H1 (cell line): ENCODE results near the gene PREX1. TPM values are rescaled to one million over a fixed set of nuclear protein-coding genes. Genes with fewer than 3 reads are reported as not detected.

Source experiments
- CTCF ChIA-PET: fragments of 300-600 bp; sonication (Branson Sonifier 250); formaldehyde crosslinking; loops from one replicate; lab custom pipeline; 2021; ENCODE audit not compliant: partially characterized antibody; lab: Charles Lee
- POLR2A ChIA-PET: fragments of 300-600 bp; sonication (Branson Sonifier 250); formaldehyde crosslinking; loops from one replicate; lab custom pipeline; 2021; ENCODE audit warnings: inconsistent platforms; ENCODE audit not compliant: partially characterized antibody; lab: Charles Lee
- DNase-seq, 2 experiments: peaks; one replicate each; pipeline versions ENCODE4 v3.0.0 to v3.0.0-alpha.2; 2010 to 2022; ENCODE audit warnings: low spot score in 2 of 2, low read depth in 1 of 2, mixed read lengths in 1 of 2
- FAIRE-seq: peaks from 2 replicates; lab custom pipeline; 2011; peaks lifted over from hg19 to GRCh38; lab: Jason Lieb, UNC
- H2AFZ ChIP-seq: 2 replicates; pipeline ENCODE4 v1.8.1; 2012; ENCODE audit warnings: low read length, inconsistent platforms
- H2AK5ac ChIP-seq: 2 replicates; pipeline ENCODE4 v1.6.1; 2013; ENCODE audit warnings: low read depth, low read length
- H2BK120ac ChIP-seq: replicated peaks from 2 replicates; pipeline ENCODE3; 2013; ENCODE audit warnings: low read depth, low read length, inconsistent platforms
- H2BK12ac ChIP-seq: 2 replicates; pipeline ENCODE4 v1.6.1; 2013; ENCODE audit warnings: low read depth, low read length
- H2BK15ac ChIP-seq: 2 replicates; pipeline ENCODE4 v1.6.1; 2013; ENCODE audit warnings: low read length
- H2BK20ac ChIP-seq: 2 replicates; pipeline ENCODE4 v1.6.1; 2013; ENCODE audit warnings: low read length
- H2BK5ac ChIP-seq: 2 replicates; pipeline ENCODE4 v1.6.1; 2013; ENCODE audit warnings: low read depth, low read length
- H3K14ac ChIP-seq: 2 replicates; pipeline ENCODE4 v1.6.1; 2013; ENCODE audit warnings: inconsistent platforms; ENCODE audit not compliant: insufficient read length
- H3K18ac ChIP-seq: 2 replicates; pipeline ENCODE4 v1.6.1; 2013; ENCODE audit warnings: low read length; ENCODE audit errors: extremely low read depth
- H3K23ac ChIP-seq: 2 replicates; pipeline ENCODE4 v1.6.1; 2013; ENCODE audit warnings: inconsistent platforms; ENCODE audit not compliant: insufficient read length
- H3K23me2 ChIP-seq: 2 replicates; pipeline ENCODE4 v1.6.1; 2013; ENCODE audit warnings: low read depth, low read length
- H3K27ac ChIP-seq: 2 replicates; pipeline ENCODE4 v1.6.1; 2011; ENCODE audit warnings: low read depth, low read length, inconsistent platforms
- H3K27me3 ChIP-seq, 4 experiments: replicated peaks in 1 of 4; 1 replicate in 1 of 4; 2 replicates in 3 of 4; pipeline versions ENCODE4 v1.6.1 to v1.8.1; 2011 to 2013; ENCODE audit warnings: low read length in 3 of 4, mild to moderate bottlenecking in 3 of 4, inconsistent platforms in 2 of 4, mixed read lengths in 2 of 4, moderate library complexity in 1 of 4; ENCODE audit not compliant: control insufficient read depth in 3 of 4, insufficient read depth in 3 of 4; ENCODE audit errors: extremely low read depth in 1 of 4
- H3K36me3 ChIP-seq, 4 experiments: 2 replicates each; pipeline versions ENCODE4 v1.6.1 to v1.8.1; 2011 to 2013; ENCODE audit warnings: mild to moderate bottlenecking in 4 of 4, low read length in 3 of 4, moderate library complexity in 2 of 4, control low read depth in 1 of 4, inconsistent platforms in 1 of 4; ENCODE audit not compliant: insufficient read depth in 4 of 4, control insufficient read depth in 2 of 4
- H3K4ac ChIP-seq: replicated peaks from 2 replicates; pipeline ENCODE3; 2013; ENCODE audit warnings: low read length, low read depth, mixed read lengths, inconsistent platforms; ENCODE audit not compliant: insufficient read length
- H3K4me1 ChIP-seq, 4 experiments: replicated peaks in 1 of 4; 1 replicate in 1 of 4; 2 replicates in 3 of 4; pipeline versions ENCODE4 v1.6.1 to v1.8.1; 2011 to 2013; ENCODE audit warnings: low read length in 3 of 4, inconsistent platforms in 2 of 4, mixed read lengths in 1 of 4; ENCODE audit not compliant: insufficient read depth in 4 of 4, control insufficient read depth in 3 of 4
- H3K4me2 ChIP-seq, 2 experiments: 2 replicates each; pipeline versions ENCODE4 v1.6.1 to v1.8.1; 2011 to 2013; ENCODE audit warnings: low read depth in 2 of 2, low read length in 2 of 2, control low read depth in 1 of 2, inconsistent platforms in 1 of 2, mild to moderate bottlenecking in 1 of 2; ENCODE audit not compliant: insufficient read depth in 1 of 2
- H3K4me3 ChIP-seq, 4 experiments: fragments of 200-600, 300-600 bp in 1 of 4; sonication (generic), shearing (Covaris generic), sonication (Bioruptor Twin) in 1 of 4; 2 replicates each; pipeline versions ENCODE4 v1.5.1 to v1.8.1; 2011 to 2016; ENCODE audit warnings: low read length in 4 of 4, low read depth in 3 of 4, control low read depth in 2 of 4, inconsistent platforms in 2 of 4, mild to moderate bottlenecking in 2 of 4, mixed read lengths in 1 of 4, moderate library complexity in 1 of 4; ENCODE audit not compliant: insufficient read depth in 2 of 4; ENCODE audit errors: extremely low read depth in 1 of 4
- H3K56ac ChIP-seq: replicated peaks from 2 replicates; pipeline ENCODE3; 2013; ENCODE audit warnings: low read depth, mild to moderate bottlenecking, mixed read lengths, low read length, inconsistent platforms; ENCODE audit not compliant: insufficient read length
- H3K79me1 ChIP-seq: 2 replicates; pipeline ENCODE4 v1.6.1; 2013; ENCODE audit warnings: low read depth, low read length, control low read depth
- H3K79me2 ChIP-seq, 2 experiments: 2 replicates each; pipeline versions ENCODE4 v1.6.1 to v1.8.1; 2012 to 2013; ENCODE audit warnings: low read length in 2 of 2, mild to moderate bottlenecking in 2 of 2, inconsistent platforms in 1 of 2; ENCODE audit not compliant: insufficient read depth in 2 of 2, control insufficient read depth in 1 of 2
- H3K9ac ChIP-seq, 4 experiments: replicated peaks in 1 of 4; 1 replicate in 1 of 4; 2 replicates in 3 of 4; pipeline versions ENCODE4 v1.6.1 to v1.8.1; 2011 to 2013; ENCODE audit warnings: low read depth in 3 of 4, low read length in 3 of 4, control low read depth in 2 of 4, mild to moderate bottlenecking in 2 of 4, moderate library complexity in 2 of 4, inconsistent platforms in 1 of 4; ENCODE audit errors: extremely low read depth in 1 of 4
- H3K9me3 ChIP-seq, 2 experiments: 2 replicates each; pipeline versions ENCODE4 v1.6.1 to v1.8.1; 2012 to 2013; ENCODE audit warnings: mild to moderate bottlenecking in 2 of 2, moderate library complexity in 2 of 2, control low read depth in 1 of 2, inconsistent platforms in 1 of 2, low read depth in 1 of 2, low read length in 1 of 2, mixed read lengths in 1 of 2; ENCODE audit not compliant: insufficient read depth in 2 of 2
- H4K20me1 ChIP-seq, 2 experiments: replicated peaks in 1 of 2; 2 replicates each; pipeline versions ENCODE3 to v1.8.1; 2011 to 2013; ENCODE audit warnings: inconsistent platforms in 2 of 2, low read length in 2 of 2, mild to moderate bottlenecking in 1 of 2; ENCODE audit not compliant: insufficient read depth in 2 of 2, control insufficient read depth in 1 of 2
- H4K5ac ChIP-seq: 2 replicates; pipeline ENCODE4 v1.6.1; 2013; ENCODE audit warnings: low read length, low read depth, mixed read lengths, inconsistent platforms; ENCODE audit not compliant: insufficient read length
- H4K8ac ChIP-seq: 2 replicates; pipeline ENCODE4 v1.8.0; 2013; ENCODE audit warnings: mild to moderate bottlenecking, moderate library complexity, low read length, inconsistent platforms; ENCODE audit not compliant: insufficient read depth; ENCODE audit errors: extremely low read depth
- H4K91ac ChIP-seq: replicated peaks from 2 replicates; pipeline ENCODE3; 2013; ENCODE audit warnings: low read length, mixed read lengths, inconsistent platforms; ENCODE audit not compliant: insufficient read length
- BACH1 ChIP-seq: IDR thresholded peaks from 2 replicates; pipeline ENCODE4 v1.6.1; 2012; ENCODE audit warnings: low read length, improper control_type of control experiment
- BRCA1 ChIP-seq: IDR thresholded peaks from 2 replicates; pipeline ENCODE4 v1.6.1; 2012; ENCODE audit warnings: low read depth, low read length, improper control_type of control experiment
- CHD1 ChIP-seq: IDR thresholded peaks from 2 replicates; pipeline ENCODE4 v1.6.1; 2012; ENCODE audit warnings: low read depth, low read length, improper control_type of control experiment
- CREB1 ChIP-seq: IDR thresholded peaks from 2 replicates; pipeline ENCODE4 v1.6.1; 2012; ENCODE audit warnings: inconsistent platforms
- GABPA ChIP-seq: IDR thresholded peaks from 2 replicates; pipeline ENCODE4 v1.6.1; 2011; ENCODE audit warnings: mild to moderate bottlenecking, low read length, moderate library complexity, borderline replicate concordance; ENCODE audit not compliant: insufficient read depth
- POLR2AphosphoS5 ChIP-seq: IDR thresholded peaks from 2 replicates; pipeline ENCODE4 v1.6.1; 2011; ENCODE audit warnings: low read depth, low read length
- POU5F1 ChIP-seq: IDR thresholded peaks from 2 replicates; pipeline ENCODE4 v1.6.1; 2011; ENCODE audit warnings: low read depth, mild to moderate bottlenecking, low read length, moderate library complexity
- RFX5 ChIP-seq: IDR thresholded peaks from 2 replicates; pipeline ENCODE4 v1.6.1; 2011; ENCODE audit warnings: low read depth, low read length, improper control_type of control experiment, borderline replicate concordance
- RNF2 ChIP-seq: fragments of 200-900, 300-1000 bp; sonication (generic); IDR thresholded peaks from 2 replicates; pipeline ENCODE4 v1.7.1; 2016; ENCODE audit warnings: borderline replicate concordance, low read depth, mild to moderate bottlenecking, antibody characterized with exemption, low read length; ENCODE audit not compliant: poor library complexity, severe bottlenecking; ENCODE audit errors: missing control alignments
- SIN3A ChIP-seq, 2 experiments: IDR thresholded peaks in 1 of 2; conservative IDR thresholded peaks in 1 of 2; 2 replicates each; pipeline ENCODE4 v1.6.1; 2011 to 2012; ENCODE audit warnings: low read length in 2 of 2, improper control_type of control experiment in 1 of 2, low read depth in 1 of 2, mild to moderate bottlenecking in 1 of 2
- SIRT6 ChIP-seq: IDR thresholded peaks from one replicate; pipeline ENCODE4 v1.7.1; 2012; ENCODE audit warnings: low read length, inconsistent platforms
- TBP ChIP-seq: IDR thresholded peaks from 2 replicates; pipeline ENCODE4 v1.6.1; 2011; ENCODE audit warnings: low read depth, low read length, improper control_type of control experiment
- USF2 ChIP-seq: IDR thresholded peaks from 2 replicates; pipeline ENCODE4 v1.6.1; 2011; ENCODE audit warnings: low read length, improper control_type of control experiment
- WGBS, 2 experiments: shearing (Covaris generic) in 1 of 2; methylation state at CpG; one replicate each; pipeline versions ENCODE4 v1.1.6 to v1.1.7; 2013 to 2015; ENCODE audit warnings: low lambda C conversion rate in 2 of 2, mixed read lengths in 2 of 2, inconsistent platforms in 1 of 2, low coverage in 1 of 2, missing lambda C conversion rate in 1 of 2; ENCODE audit not compliant: insufficient replicate concordance in 2 of 2, insufficient coverage in 1 of 2, insufficient read length in 1 of 2; ENCODE audit errors: extremely low coverage in 1 of 2, missing lambda C conversion rate in 1 of 2; 5-methylcytosine and 5-hydroxymethylcytosine counted together
- polyA plus RNA-seq, 7 experiments: library from polyadenylated mRNA; depleted of rRNA in 3 of 7; stranded (reverse) in 5 of 7; unstranded in 2 of 7; fragments of >200 nt in 5 of 7; fragments of 200-250 nt in 2 of 7; gene quantifications; 1 replicate in 5 of 7; 2 replicates in 1 of 7; 4 replicates in 1 of 7; pipeline versions ENCODE4 v1.2.1 to v1.2.3, GENCODE V29; 2011 to 2013; ENCODE audit warnings: missing spikeins in 2 of 7, mixed read lengths in 2 of 7
- total RNA-seq: library from RNA; stranded (reverse); fragmentation: NEBNext Ultra II Directional; extraction: Animal tissue kit (Norgen Biotek cat#: 25700); gene quantifications from 2 replicates; pipeline ENCODE4 v1.2.1, GENCODE V29; 2021

PREX1 gene
- total and polyA plus RNA-seq, 2 of the 8 experiments (the other 6 are each of a cell fraction or from before 2014, with no cell fraction given) = 10.7 to 12.8 TPM

- peaks cover 0 to 10% (median 4%) of the 10 kb centered on the region in 4 experiments; a peak in 5 of 7 replicates for H3K4me1 ChIP-seq
- no peak overlapping the region for H3K9ac ChIP-seq
- no peak overlapping the region for H3K14ac ChIP-seq
- no peak overlapping the region; the same call in 1 of the 2 replicates for H2BK5ac ChIP-seq
- H3K79me2 ChIP-seq = no peaks in the 10 kb centered on the region
- FAIRE-seq (no peak), DNase-seq (no peak)
- no peak overlapping the region for H3K27ac ChIP-seq
- H4K8ac ChIP-seq = no peak overlapping the region
- no peak overlapping the region for H3K4me2 ChIP-seq
- H2BK15ac ChIP-seq = no peak overlapping the region
- no peaks in the 10 kb centered on the region for H4K20me1 ChIP-seq
- H3K4me3 ChIP-seq = no peak overlapping the region
- no peak overlapping the region for H4K5ac ChIP-seq
- no peak overlapping the region for H2BK20ac ChIP-seq
- POLR2A ChIA-PET = no interaction called here
- H3K56ac ChIP-seq = no peak overlapping the region
- no peaks in the 10 kb centered on the region; a peak in 1 of 7 replicates for H3K27me3 ChIP-seq
- no peak overlapping the region for H3K4ac ChIP-seq
- no peak overlapping the region for H4K91ac ChIP-seq
- no peaks in the 10 kb centered on the region for H3K9me3 ChIP-seq
- H2BK12ac ChIP-seq = no peak overlapping the region; the same call in 1 of the 2 replicates
- no peak overlapping the region for H2BK120ac ChIP-seq
- no peaks in the 10 kb centered on the region for H3K36me3 ChIP-seq
- no peak overlapping the region for H3K23ac ChIP-seq
- 91% methylated on average over 7 of the region's 7 CpGs; no CpG with 5 or more reads in 1 of the 2 experiments for WGBS, 2 experiments
- H3K79me1 ChIP-seq = no peaks in the 10 kb centered on the region
- no peak overlapping the region for H3K18ac ChIP-seq
- CTCF ChIA-PET = no interaction called here
- H2AK5ac ChIP-seq = no peak overlapping the region
- no peak overlapping the region for H2AFZ ChIP-seq
- H3K23me2 ChIP-seq = no peaks in the 10 kb centered on the region
- TF ChIP-seq TBP (no peak), POLR2AphosphoS5 (no peak), RFX5 (no peak), SIRT6 (no peak), GABPA (no peak), CHD1 (no peak), CREB1 (no peak), BRCA1 (no peak), USF2 (no peak), POU5F1 (no peak), SIN3A (conservative IDR thresholded peaks at IDR 0.05 in 1 of 2, IDR thresholded peaks at IDR 0.05 in 1 of 2; ENCODE audit: low read depth in 1 of 2, low read length in 2 of 2) (no peak), BACH1 (no peak), RNF2 (no peak)
These were observed 228.6 kb downstream of the PREX1 start for GRCh38 chr20:48599106-48599747.
